ENCODE measurements around the gene GFAP.

DNA sequence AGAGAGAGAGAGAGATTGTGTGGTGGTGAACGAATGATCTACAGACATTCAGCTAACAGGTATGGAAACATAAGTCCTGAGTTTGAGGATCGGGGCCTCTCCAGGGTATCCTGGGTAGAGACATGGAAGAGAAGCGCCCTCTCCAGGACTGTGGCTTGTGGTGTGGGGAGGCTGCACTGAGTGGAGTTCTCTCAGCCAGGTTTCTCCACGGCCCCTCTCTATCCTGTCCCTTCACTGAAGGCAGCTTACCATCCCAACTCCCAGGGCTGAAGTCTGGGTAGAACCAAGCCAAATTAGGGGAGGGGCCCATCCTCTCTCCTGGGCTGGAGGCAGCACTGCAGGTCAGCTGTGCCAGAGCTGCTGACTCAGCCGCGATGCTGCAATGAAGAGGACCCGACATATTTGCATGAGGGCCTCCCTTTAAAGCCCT is 46.6 kb upstream of the GFAP start:
- TF ChIP-seq ZFX (IDR thresholded peaks at IDR 0.05): no peak
- TF ChIP-seq, protein P1, sequence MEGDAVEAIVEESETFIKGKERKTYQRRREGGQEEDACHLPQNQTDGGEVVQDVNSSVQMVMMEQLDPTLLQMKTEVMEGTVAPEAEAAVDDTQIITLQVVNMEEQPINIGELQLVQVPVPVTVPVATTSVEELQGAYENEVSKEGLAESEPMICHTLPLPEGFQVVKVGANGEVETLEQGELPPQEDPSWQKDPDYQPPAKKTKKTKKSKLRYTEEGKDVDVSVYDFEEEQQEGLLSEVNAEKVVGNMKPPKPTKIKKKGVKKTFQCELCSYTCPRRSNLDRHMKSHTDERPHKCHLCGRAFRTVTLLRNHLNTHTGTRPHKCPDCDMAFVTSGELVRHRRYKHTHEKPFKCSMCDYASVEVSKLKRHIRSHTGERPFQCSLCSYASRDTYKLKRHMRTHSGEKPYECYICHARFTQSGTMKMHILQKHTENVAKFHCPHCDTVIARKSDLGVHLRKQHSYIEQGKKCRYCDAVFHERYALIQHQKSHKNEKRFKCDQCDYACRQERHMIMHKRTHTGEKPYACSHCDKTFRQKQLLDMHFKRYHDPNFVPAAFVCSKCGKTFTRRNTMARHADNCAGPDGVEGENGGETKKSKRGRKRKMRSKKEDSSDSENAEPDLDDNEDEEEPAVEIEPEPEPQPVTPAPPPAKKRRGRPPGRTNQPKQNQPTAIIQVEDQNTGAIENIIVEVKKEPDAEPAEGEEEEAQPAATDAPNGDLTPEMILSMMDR (conservative IDR thresholded peaks at IDR 0.05): no peak
